CD4-positive, alpha-beta T cell treated with Interleukin-2 at 100 ng/mL for 4 hours (primary cell): Measurements from ENCODE around the gene MAK.
"Not testable (repeated sequence)": the region's sequence is repeated elsewhere in the genome, so short reads cannot be mapped to it uniquely, and the experiment has no call there.

ENCODE experiments used
- DNase-seq: peaks from one replicate; pipeline ENCODE4 v3.0.0-alpha.2; 2020; ENCODE audit warnings: low spot score

The MAK gene

GRCh38 chr6:10854922-10855632 is 16.7 kb upstream of the MAK start:
- no peak for DNase-seq

GRCh38 chr6:10853849-10854300 is 15.5 kb upstream of the MAK start:
- not testable (repeated sequence) for DNase-seq

- DNase-seq: no peak
Measured at GRCh38 chr6:10852361-10852960, 14.1 kb upstream of the MAK start.

- DNase-seq: no peak
Measured at GRCh38 chr6:10850728-10851127, 12.4 kb upstream of the MAK start.

GRCh38 chr6:10849901-10850300 is 11.6 kb upstream of the MAK start:
- DNase-seq: no peak

- no peak for DNase-seq
Measured at GRCh38 chr6:10847684-10848083, 9.3 kb upstream of the MAK start.

GRCh38 chr6:10843554-10843953 is 5.2 kb upstream of the MAK start:
- DNase-seq: no peak

GRCh38 chr6:10838794-10839333 is 525 bp upstream of the MAK start:
- peak; percentile 40 for DNase-seq

- DNase-seq: peak; percentile 2
Measured at GRCh38 chr6:10837622-10837994, 731 bp downstream of the MAK start.

- DNase-seq: no peak
Measured at GRCh38 chr6:10837009-10837621, 1.2 kb downstream of the MAK start.

GRCh38 chr6:10834823-10835222 is 3.5 kb downstream of the MAK start:
- no peak for DNase-seq

GRCh38 chr6:10831609-10832008 is 6.7 kb downstream of the MAK start:
- DNase-seq: no peak

GRCh38 chr6:10824819-10825218 is 13.5 kb downstream of the MAK start:
- DNase-seq: no peak

GRCh38 chr6:10824297-10824696 is 14.0 kb downstream of the MAK start:
- DNase-seq: no peak

GRCh38 chr6:10814176-10814575 is 24.2 kb downstream of the MAK start:
- not testable (repeated sequence) for DNase-seq

- DNase-seq: no peak
Measured at GRCh38 chr6:10809098-10809497, 29.2 kb downstream of the MAK start.

GRCh38 chr6:10808376-10808775 is 30.0 kb downstream of the MAK start:
- DNase-seq: no peak

- peak; percentile 70 for DNase-seq
Measured at GRCh38 chr6:10801224-10801848, 37.0 kb downstream of the MAK start.

- no peak for DNase-seq
Measured at GRCh38 chr6:10800810-10801209, 37.5 kb downstream of the MAK start.

GRCh38 chr6:10794239-10794638 is 44.1 kb downstream of the MAK start:
- no peak for DNase-seq

- DNase-seq: no peak
Measured at GRCh38 chr6:10793695-10794094, 44.6 kb downstream of the MAK start.

- DNase-seq: no peak
Measured at GRCh38 chr6:10793035-10793434, 45.3 kb downstream of the MAK start.

GRCh38 chr6:10792101-10792500 is 46.2 kb downstream of the MAK start:
- no peak for DNase-seq
